HL-60 (cell line): ENCODE results near the gene LIN7B.

Experiments
- CTCF ChIP-seq: IDR thresholded peaks from one replicate; pipeline ENCODE4 v1.5.1; 2011; ENCODE audit warnings: low read length, control low read depth, inconsistent platforms; ENCODE audit not compliant: insufficient read depth
- POLR2AphosphoS5 ChIP-seq: IDR thresholded peaks from 2 replicates; pipeline ENCODE4 v1.6.1; 2012; ENCODE audit warnings: low read depth
- REST ChIP-seq: IDR thresholded peaks from 2 replicates; pipeline ENCODE4 v1.6.1; 2012; ENCODE audit warnings: low read depth; ENCODE audit not compliant: insufficient replicate concordance

GRCh38 chr19:49125025-49125731 is 11.0 kb downstream of the LIN7B start:
- TF ChIP-seq POLR2AphosphoS5 (no peak), CTCF (no peak), REST (no peak)
